ENCODE data around the gene GMCL2.

DNA sequence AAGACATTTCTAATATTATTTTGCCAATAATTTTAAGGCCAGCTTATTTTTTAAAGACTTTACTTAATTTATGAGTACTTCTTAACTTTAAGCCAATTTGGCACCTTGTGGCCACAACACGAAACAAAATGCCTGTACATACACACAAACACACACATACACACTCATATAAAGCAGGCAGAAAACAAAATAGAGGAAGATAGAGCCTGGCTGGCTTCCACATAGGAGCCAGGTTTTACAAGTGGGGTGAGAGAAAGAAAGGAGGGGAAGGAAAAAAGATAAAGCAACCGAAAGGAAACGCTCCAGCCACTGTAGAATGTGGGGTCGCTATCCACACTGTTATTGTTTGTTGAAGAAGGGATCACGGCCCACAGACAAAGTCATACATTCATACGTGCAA is 10.4 kb downstream of the GMCL2 start:
- TF ChIP-seq EZH2 (IDR thresholded peaks at IDR 0.05) (no peak), CEBPB (IDR thresholded peaks at IDR 0.05; ENCODE audit: low read depth) (no peak), CTCF (IDR thresholded peaks at IDR 0.05 in 2 of 3, conservative IDR thresholded peaks at IDR 0.05 in 1 of 3; ENCODE audit: borderline replicate concordance in 1 of 3, insufficient read depth in 1 of 3, low read depth in 2 of 3, low read length in 2 of 3) (no peak), SIN3A (IDR thresholded peaks at IDR 0.05; ENCODE audit: low read depth) (no peak), ATF3 (IDR thresholded peaks at IDR 0.05) (no peak), POLR2AphosphoS5 (IDR thresholded peaks at IDR 0.05; ENCODE audit: low read depth, low read length) (no peak), POLR2A (IDR thresholded peaks at IDR 0.05; ENCODE audit: borderline replicate concordance, extremely low read depth, insufficient read depth, insufficient read length) (no peak), CBX3 (IDR thresholded peaks at IDR 0.05; ENCODE audit: low read depth) (no peak), YY1 (IDR thresholded peaks at IDR 0.05; ENCODE audit: extremely low read depth, insufficient replicate concordance, low read depth, low read length) (no peak), JUND (IDR thresholded peaks at IDR 0.05) (no peak), EZH2phosphoT487 (IDR thresholded peaks at IDR 0.05; ENCODE audit: borderline replicate concordance) (no peak)
- TF ChIP-seq, protein P1, sequence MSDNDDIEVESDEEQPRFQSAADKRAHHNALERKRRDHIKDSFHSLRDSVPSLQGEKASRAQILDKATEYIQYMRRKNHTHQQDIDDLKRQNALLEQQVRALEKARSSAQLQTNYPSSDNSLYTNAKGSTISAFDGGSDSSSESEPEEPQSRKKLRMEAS (IDR thresholded peaks at IDR 0.05): no peak
- TF ChIP-seq, protein P2, sequence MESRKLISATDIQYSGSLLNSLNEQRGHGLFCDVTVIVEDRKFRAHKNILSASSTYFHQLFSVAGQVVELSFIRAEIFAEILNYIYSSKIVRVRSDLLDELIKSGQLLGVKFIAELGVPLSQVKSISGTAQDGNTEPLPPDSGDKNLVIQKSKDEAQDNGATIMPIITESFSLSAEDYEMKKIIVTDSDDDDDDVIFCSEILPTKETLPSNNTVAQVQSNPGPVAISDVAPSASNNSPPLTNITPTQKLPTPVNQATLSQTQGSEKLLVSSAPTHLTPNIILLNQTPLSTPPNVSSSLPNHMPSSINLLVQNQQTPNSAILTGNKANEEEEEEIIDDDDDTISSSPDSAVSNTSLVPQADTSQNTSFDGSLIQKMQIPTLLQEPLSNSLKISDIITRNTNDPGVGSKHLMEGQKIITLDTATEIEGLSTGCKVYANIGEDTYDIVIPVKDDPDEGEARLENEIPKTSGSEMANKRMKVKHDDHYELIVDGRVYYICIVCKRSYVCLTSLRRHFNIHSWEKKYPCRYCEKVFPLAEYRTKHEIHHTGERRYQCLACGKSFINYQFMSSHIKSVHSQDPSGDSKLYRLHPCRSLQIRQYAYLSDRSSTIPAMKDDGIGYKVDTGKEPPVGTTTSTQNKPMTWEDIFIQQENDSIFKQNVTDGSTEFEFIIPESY (IDR thresholded peaks at IDR 0.05; ENCODE audit: extremely low read depth, insufficient replicate concordance, low read length): no peak
